Testis (tissue), 3 donors: ENCODE measurements around the gene SLC46A1. TPM values are rescaled to one million over a fixed set of nuclear protein-coding genes. Genes with fewer than 3 reads are reported as not detected.

Experiments
- DNase-seq: peaks from one replicate; pipeline ENCODE4 v3.0.0-alpha.2; 2019
- H3K27ac ChIP-seq, 2 donors: fragments of 200-600 bp; sonication (generic); one replicate each; pipeline ENCODE4 v1.5.1; 2019
- H3K27me3 ChIP-seq: fragments of 200-600 bp; sonication (generic); one replicate; pipeline ENCODE4 v1.5.1; 2019
- H3K36me3 ChIP-seq: fragments of 200-600 bp; sonication (generic); one replicate; pipeline ENCODE4 v1.5.1; 2017; ENCODE audit warnings: low read depth; ENCODE audit errors: missing control alignments
- H3K4me1 ChIP-seq: fragments of 200-600 bp; sonication (generic); one replicate; pipeline ENCODE4 v1.5.1; 2019
- H3K4me3 ChIP-seq, 2 donors: fragments of 200-600 bp; sonication (generic); one replicate each; pipeline ENCODE4 v1.5.1; 2017 to 2019
- H3K9me3 ChIP-seq: fragments of 200-600 bp; sonication (generic); one replicate; pipeline ENCODE4 v1.5.1; 2017
- POLR2A ChIP-seq: fragments of 450-650 bp; IDR thresholded peaks from one replicate; pipeline ENCODE4 v1.6.1; 2017; ENCODE audit warnings: antibody characterized with exemption, mild to moderate bottlenecking, moderate library complexity
- WGBS, 2 donors: methylation state at CpG; one replicate each; pipeline ENCODE4 v1.1.5; 2018; 5-methylcytosine and 5-hydroxymethylcytosine counted together
- intact Hi-C: fragments of 100-400 bp; cut with DNase I; formaldehyde crosslinking; loops from one replicate; pipeline ENCODE4 v1.15.1; 2023; ENCODE audit warnings: low total_unique reads
- polyA plus RNA-seq: library from polyadenylated mRNA; stranded (reverse); fragments of 350-450 nt; fragmentation: Illumina TruSeq; extraction: RNeasy Lipid Tissue Mini Kit (QIAGEN cat#74804); gene quantifications from one replicate; pipeline ENCODE4 v1.2.3, GENCODE V29; 2014; ENCODE audit warnings: low read depth, low replicate concordance; ENCODE audit not compliant: insufficient read depth
- total RNA-seq, 2 donors: library from RNA; depleted of rRNA; stranded (reverse); fragments of >200 nt; gene quantifications; one replicate each; pipeline ENCODE4 v1.2.3, GENCODE V29; 2016
- TF ChIP-seq, protein P1 (sequence below), 3 experiments: fragments of 450-650 bp in 2 of 3; fragments of 200-600 bp in 1 of 3; sonication (generic) in 1 of 3; IDR thresholded peaks; one replicate each; pipeline ENCODE4 v1.5.1; 2016 to 2019; ENCODE audit warnings: antibody characterized with exemption in 3 of 3, mild to moderate bottlenecking in 2 of 3, moderate library complexity in 1 of 3

Gene SLC46A1
- total and polyA plus RNA-seq, 3 donors from 2014 or later: 7.5 to 13.7 (median 13.5) TPM

DNA sequence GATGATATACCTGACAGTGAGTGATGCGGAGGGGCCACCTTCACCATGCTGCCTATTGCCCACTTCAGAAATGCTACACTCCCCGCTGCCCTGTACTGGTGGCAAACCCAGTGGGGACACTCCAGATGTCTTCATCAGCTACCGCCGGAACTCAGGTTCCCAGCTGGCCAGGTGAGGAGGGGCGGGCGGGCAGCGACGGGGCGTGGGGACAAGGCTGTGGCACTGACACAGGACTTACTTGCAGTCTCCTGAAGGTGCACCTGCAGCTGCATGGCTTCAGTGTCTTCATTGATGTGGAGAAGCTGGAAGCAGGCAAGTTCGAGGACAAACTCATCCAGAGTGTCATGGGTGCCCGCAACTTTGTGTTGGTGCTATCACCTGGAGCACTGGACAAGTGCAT is 17.9 kb downstream of the SLC46A1 start:
- no peak for DNase-seq
- intact Hi-C loops: no loop called here
- no peak overlapping the region for H3K4me3 ChIP-seq
- TF ChIP-seq, protein P1, sequence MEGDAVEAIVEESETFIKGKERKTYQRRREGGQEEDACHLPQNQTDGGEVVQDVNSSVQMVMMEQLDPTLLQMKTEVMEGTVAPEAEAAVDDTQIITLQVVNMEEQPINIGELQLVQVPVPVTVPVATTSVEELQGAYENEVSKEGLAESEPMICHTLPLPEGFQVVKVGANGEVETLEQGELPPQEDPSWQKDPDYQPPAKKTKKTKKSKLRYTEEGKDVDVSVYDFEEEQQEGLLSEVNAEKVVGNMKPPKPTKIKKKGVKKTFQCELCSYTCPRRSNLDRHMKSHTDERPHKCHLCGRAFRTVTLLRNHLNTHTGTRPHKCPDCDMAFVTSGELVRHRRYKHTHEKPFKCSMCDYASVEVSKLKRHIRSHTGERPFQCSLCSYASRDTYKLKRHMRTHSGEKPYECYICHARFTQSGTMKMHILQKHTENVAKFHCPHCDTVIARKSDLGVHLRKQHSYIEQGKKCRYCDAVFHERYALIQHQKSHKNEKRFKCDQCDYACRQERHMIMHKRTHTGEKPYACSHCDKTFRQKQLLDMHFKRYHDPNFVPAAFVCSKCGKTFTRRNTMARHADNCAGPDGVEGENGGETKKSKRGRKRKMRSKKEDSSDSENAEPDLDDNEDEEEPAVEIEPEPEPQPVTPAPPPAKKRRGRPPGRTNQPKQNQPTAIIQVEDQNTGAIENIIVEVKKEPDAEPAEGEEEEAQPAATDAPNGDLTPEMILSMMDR (IDR thresholded peaks at IDR 0.05): no peak
- no peak for TF ChIP-seq POLR2A
- no peaks in the 10 kb centered on the region for H3K4me1 ChIP-seq
- WGBS, 2 donors: 99% methylated on average over 11 of the region's 11 CpGs; no CpG with 5 or more reads in 1 of the 2 donors
- no peak overlapping the region for H3K27ac ChIP-seq
- H3K36me3 ChIP-seq: no peaks in the 10 kb centered on the region
- H3K27me3 ChIP-seq: no peaks in the 10 kb centered on the region
- H3K9me3 ChIP-seq: no peaks in the 10 kb centered on the region

DNA sequence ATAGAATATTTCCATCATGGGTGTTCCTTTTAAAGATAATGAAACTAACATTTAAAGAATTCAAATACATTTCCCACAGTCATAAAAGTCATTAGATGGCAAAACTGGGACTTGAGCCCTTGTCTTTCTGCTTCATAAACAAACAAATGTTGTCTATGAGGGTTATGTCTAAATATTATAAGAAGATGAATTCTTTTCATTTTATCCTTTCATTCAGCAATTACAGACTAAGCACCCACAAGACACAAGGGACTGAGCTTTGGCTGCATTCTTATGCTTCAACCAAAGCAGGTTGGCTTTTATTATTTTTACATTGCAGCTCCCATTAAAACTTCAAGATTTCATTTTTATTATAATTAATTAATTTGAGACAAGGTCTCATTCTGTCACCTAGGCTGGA is 19.6 kb downstream of the SLC46A1 start:
- DNase-seq: no peak

DNA sequence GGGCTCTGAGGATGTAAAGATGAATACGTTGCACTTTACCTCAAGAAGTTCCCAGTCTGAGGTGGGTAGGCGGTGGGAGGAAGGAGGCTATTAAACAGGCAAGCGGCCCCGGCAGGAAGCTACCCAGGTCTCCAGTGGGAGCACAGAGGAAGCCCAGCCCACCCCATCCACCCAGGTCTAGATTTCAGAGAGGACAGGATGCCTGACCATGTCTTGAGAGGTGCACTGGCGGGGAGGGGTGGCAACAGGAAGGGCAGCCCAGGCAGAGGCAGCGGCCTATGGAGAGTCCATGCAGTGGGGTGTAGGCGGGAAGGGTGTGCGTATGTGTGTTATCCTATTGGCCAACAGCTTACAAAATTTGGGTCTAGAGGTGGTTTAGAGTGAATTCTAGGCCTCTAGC is 20.6 kb downstream of the SLC46A1 start:
- intact Hi-C loops: no loop called here
- Histone ChIP-seq H3K27me3 (no peaks in the 10 kb centered on the region), H3K4me3 (peak overlapping the region in 1 of 2 donors; percentile 54), H3K4me1 (no peaks in the 10 kb centered on the region), H3K9me3 (no peaks in the 10 kb centered on the region), H3K36me3 (no peaks in the 10 kb centered on the region), H3K27ac (no peak overlapping the region)
- DNase-seq: no peak
- WGBS, 2 donors: 68% methylated on average over 7 to 8 of the region's 8 CpGs
- TF ChIP-seq, protein P1 (IDR thresholded peaks at IDR 0.05): no peak
- no peak for TF ChIP-seq POLR2A

More for the DNA sequence above, 19.6 kb downstream of the SLC46A1 start:
- Histone ChIP-seq H3K27ac (no peak overlapping the region), H3K4me1 (no peaks in the 10 kb centered on the region), H3K36me3 (no peaks in the 10 kb centered on the region), H3K27me3 (no peaks in the 10 kb centered on the region), H3K9me3 (no peaks in the 10 kb centered on the region), H3K4me3 (no peak overlapping the region)
- intact Hi-C loops: no loop called here
- TF ChIP-seq POLR2A: no peak
- TF ChIP-seq, protein P1 (IDR thresholded peaks at IDR 0.05): no peak

DNA sequence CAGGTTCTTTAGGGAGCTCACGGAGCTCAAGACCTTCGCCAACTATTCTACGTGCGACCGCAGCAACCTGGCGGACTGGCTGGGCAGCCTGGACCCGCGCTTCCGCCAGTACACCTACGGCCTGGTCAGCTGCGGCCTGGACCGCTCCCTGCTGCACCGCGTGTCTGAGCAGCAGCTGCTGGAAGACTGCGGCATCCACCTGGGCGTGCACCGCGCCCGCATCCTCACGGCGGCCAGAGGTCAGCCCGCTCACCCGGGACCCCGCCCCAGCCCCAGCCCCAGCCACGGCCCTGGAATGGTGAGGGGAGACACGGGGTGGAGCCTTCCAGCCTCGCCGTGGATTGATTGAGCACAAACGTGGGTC is 21.0 kb downstream of the SLC46A1 start:
- H3K27me3 ChIP-seq: no peaks in the 10 kb centered on the region
- intact Hi-C loops: no loop called here
- H3K4me1 ChIP-seq: no peaks in the 10 kb centered on the region
- no peaks in the 10 kb centered on the region for H3K36me3 ChIP-seq
- peak overlapping the region; percentile 15 to 54 for H3K4me3 ChIP-seq
- DNase-seq: no peak
- TF ChIP-seq POLR2A: no peak
- TF ChIP-seq, protein P1 (IDR thresholded peaks at IDR 0.05): no peak
- no peak overlapping the region for H3K27ac ChIP-seq
- no peaks in the 10 kb centered on the region for H3K9me3 ChIP-seq
- 31 to 64% methylated on average over 5 to 28 of the region's 29 CpGs for WGBS, 2 donors

DNA sequence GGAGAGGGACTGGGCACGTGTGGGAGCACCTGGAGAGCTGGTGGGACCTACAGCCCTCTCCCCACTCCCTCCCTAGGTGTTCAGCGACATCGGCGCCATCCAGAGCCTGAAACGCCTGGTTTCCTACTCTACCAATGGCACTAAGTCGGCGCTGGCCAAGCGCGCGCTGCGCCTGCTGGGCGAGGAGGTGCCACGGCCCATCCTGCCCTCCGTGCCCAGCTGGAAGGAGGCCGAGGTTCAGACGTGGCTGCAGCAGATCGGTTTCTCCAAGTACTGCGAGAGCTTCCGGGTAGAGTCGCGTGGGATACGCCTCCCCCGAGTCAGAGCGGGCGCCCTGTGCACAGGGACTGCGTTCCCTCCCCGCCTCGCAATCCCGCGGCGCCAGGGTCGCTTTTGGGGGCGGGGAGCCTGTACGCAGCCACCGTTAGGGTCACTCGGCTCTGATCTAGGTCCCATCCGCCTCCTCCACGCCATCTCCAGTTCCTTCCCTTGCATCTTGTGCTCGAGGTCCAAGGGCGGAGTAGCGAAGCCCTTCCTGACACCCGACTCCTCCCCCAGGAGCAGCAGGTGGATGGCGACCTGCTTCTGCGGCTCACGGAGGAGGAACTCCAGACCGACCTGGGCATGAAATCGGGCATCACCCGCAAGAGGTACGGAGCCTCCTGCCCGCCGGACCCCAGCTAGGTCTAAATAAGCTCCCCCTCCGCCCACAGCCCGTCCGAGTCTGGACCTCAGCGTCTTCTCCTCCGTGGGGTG is 21.6 kb downstream of the SLC46A1 start:
- Histone ChIP-seq H3K36me3 (no peaks in the 10 kb centered on the region), H3K27ac (no peak overlapping the region), H3K4me1 (no peaks in the 10 kb centered on the region), H3K27me3 (no peaks in the 10 kb centered on the region), H3K4me3 (peak overlapping the region; percentile 15 to 54), H3K9me3 (no peaks in the 10 kb centered on the region)
- WGBS, 2 donors: 30 to 52% methylated on average over 31 to 56 of the region's 56 CpGs
- DNase-seq: peak; percentile 51
- intact Hi-C loops: no loop called here
- TF ChIP-seq POLR2A: no peak
- TF ChIP-seq, protein P1 (IDR thresholded peaks at IDR 0.05): no peak
